Measurements from ENCODE around the gene FLNB.

Gene FLNB

DNA sequence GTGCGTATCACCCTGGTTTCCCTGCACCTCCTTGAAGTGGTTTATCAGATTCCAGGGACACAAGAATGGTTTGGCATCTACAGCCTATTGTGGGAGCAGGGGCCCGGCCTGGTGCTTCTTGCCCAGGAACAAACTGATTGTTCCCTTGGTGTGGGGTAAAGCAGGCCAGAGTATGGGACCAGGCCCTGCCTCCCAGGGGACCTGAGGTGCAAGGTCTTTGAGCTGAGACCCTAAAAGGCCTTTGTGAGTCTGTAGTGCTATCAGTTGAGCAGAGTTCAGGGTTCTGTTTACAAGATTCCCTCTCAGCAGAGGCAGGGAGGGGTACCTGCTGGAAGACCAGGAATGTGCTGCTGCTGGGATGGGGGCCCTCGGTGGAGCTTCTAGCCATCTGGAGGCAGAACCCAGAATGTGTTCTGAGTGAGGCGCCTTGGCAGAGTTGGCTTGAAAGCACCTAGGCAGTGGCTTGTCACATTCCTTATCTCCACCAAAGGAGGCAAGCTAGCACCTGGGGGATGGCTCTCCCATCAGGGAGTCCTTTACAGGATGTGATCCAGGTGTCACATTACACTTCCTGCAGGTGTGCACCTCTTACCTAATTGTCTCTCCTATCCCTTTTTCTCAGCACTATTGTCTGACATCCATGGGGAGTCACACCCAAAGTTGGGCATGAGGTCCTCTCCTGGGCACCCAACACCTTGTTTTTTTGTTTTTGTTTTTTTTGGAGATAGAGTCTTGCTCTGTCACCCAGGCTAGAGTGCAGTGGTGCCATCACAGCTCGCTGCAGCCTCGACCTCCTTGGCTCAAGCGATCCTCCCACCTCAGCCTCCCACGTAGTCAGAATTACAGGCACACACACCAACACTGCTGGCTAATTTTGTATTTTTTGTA is 13.1 kb downstream of the FLNB start:
- no peak overlapping the region for H3K4me3 ChIP-seq (ENCODE audit: control insufficient read depth, low read depth, low read length)
- TF ChIP-seq, protein P1, sequence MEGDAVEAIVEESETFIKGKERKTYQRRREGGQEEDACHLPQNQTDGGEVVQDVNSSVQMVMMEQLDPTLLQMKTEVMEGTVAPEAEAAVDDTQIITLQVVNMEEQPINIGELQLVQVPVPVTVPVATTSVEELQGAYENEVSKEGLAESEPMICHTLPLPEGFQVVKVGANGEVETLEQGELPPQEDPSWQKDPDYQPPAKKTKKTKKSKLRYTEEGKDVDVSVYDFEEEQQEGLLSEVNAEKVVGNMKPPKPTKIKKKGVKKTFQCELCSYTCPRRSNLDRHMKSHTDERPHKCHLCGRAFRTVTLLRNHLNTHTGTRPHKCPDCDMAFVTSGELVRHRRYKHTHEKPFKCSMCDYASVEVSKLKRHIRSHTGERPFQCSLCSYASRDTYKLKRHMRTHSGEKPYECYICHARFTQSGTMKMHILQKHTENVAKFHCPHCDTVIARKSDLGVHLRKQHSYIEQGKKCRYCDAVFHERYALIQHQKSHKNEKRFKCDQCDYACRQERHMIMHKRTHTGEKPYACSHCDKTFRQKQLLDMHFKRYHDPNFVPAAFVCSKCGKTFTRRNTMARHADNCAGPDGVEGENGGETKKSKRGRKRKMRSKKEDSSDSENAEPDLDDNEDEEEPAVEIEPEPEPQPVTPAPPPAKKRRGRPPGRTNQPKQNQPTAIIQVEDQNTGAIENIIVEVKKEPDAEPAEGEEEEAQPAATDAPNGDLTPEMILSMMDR (IDR thresholded peaks at IDR 0.05; ENCODE audit: control insufficient read depth, insufficient read depth, low read depth, low read length, missing control alignments), result no peak
- DNase-seq (ENCODE audit: low read depth), result no peak

DNA sequence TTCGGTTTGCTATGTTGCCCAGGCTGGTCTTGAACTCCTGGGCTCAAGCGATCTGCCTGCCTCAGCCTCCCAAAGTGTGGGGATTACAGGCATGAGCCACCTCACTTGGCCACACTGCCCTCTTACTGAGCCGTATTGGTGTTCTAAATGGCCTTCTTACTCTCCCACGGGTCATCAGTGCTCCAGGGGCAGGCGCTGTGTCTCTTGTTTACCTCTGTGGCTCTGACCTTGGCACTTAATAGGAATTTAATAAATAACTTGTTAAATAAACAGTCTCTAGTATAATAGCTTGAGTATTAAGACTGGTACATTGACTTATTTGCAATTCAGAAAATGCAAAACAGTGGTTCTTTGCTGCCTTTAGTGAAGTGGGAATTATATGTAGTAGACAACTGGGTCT is 13.7 kb downstream of the FLNB start:
- TF ChIP-seq, protein P1 (IDR thresholded peaks at IDR 0.05; ENCODE audit: control insufficient read depth, insufficient read depth, low read depth, low read length, missing control alignments), result no peak
- DNase-seq (ENCODE audit: low read depth), result no peak
- no peak overlapping the region for H3K4me3 ChIP-seq (ENCODE audit: control insufficient read depth, low read depth, low read length)

DNA sequence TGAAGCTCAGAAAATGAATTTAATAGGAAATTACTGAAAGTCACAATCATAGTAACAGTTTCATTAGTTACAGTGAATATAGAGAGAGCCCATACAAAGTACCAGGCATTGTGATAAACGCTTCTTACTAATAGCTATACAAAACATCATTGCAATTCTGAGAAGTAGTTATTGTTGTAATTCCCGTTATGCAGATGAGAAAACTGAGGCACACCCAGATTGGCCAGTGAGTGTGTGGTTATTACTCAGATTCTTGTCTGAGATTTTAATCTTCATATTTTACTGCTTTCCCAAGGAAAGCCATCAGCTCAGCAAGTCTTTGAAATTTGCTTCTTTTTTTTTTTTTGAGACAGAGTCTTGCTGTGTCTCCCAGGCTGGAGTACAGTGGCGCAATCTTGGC is 14.3 kb downstream of the FLNB start:
- H3K4me3 ChIP-seq (ENCODE audit: control insufficient read depth, low read depth, low read length), result no peak overlapping the region
- TF ChIP-seq, protein P1 (IDR thresholded peaks at IDR 0.05; ENCODE audit: control insufficient read depth, insufficient read depth, low read depth, low read length, missing control alignments), result no peak
- no peak for DNase-seq (ENCODE audit: low read depth)

DNA sequence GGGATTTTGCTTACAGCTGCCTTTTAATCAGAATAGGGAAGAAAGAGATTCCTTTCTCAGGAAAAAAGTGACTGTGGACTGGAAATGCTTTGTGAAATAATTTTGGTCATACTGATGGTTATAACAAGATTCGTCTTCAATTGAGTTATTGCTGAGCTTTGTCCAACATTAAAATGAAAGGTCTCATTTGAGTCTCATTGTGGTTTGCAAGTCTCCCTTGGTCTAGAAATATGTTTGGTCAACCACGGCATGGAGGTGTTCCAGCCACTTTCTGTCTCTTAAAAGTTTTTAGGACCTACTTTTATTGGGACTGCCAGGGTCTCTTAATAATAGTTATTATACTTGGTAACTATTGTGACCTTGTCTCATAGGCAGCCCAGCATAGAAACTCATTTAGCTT is 15.3 kb downstream of the FLNB start:
- TF ChIP-seq, protein P1 (IDR thresholded peaks at IDR 0.05; ENCODE audit: control insufficient read depth, insufficient read depth, low read depth, low read length, missing control alignments), result no peak
- H3K4me3 ChIP-seq (ENCODE audit: control insufficient read depth, low read depth, low read length), result no peak overlapping the region
- DNase-seq (ENCODE audit: low read depth), result no peak

DNA sequence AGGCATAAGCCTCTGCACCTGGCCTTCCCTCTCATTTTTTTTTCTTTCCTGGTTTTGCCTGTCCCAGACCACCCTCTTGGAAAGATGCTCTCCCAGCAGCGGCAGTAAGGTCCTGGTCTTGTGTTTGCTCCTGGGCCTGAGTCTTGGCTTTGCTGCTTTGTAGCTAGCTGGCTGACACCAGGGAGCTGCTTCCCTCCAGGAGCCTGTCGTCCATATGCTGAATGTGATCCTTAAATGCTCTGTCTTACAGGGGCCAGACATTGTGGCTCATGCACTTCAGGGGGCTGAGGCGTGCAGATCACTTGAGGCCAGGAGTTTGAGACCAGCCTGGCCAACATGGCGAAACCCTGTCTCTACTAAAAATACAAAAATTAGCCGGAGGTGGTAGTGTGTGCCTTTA is 17.2 kb downstream of the FLNB start:
- TF ChIP-seq, protein P1 (IDR thresholded peaks at IDR 0.05; ENCODE audit: control insufficient read depth, insufficient read depth, low read depth, low read length, missing control alignments), result no peak
- DNase-seq (ENCODE audit: low read depth), result no peak
- no peak overlapping the region for H3K4me3 ChIP-seq (ENCODE audit: control insufficient read depth, low read depth, low read length)

DNA sequence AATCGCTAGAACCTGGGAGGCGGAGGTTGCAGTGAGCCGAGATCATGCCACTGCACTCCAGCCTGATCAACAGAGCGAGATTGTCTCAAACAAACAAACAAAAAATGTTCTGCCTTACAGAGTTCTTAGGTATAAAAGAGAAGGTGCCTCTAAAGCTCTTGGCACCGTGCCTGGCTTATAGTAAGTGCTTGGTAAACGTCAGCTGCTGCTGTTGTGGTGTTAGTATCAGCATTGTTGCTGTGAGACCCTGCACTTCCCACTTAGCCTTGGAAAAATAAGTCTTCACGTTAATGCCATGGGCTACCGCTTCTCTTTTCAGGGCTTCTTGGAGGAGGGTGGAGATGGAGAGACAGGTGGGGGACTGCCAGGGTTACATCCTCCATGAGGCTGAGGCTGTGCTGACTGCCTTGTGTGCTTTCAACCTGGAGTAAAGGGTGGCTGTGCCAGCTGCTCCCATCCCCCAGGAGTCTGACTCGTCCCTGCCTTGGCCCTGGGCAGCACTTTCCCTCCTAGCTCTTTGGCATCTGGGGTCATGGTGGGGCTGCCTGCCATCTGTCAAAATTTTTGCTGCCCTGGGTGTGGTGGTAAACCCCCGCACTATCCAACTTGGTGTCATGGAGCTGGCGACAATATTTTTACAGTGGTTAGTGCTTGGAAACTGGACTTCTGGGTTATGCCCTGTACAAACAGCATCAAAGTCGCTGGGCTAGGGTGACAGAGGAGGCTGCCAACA is 17.8 kb downstream of the FLNB start:
- no peak for DNase-seq (ENCODE audit: low read depth)
- TF ChIP-seq, protein P1 (IDR thresholded peaks at IDR 0.05; ENCODE audit: control insufficient read depth, insufficient read depth, low read depth, low read length, missing control alignments), result no peak
- H3K4me3 ChIP-seq (ENCODE audit: control insufficient read depth, low read depth, low read length), result no peak overlapping the region

All from AG09309 (cell line).